Uterus (tissue), 4 donors: ENCODE data around the gene CTIF. TPM values are rescaled to one million over a fixed set of nuclear protein-coding genes. Genes with fewer than 3 reads are reported as not detected.

Experiments
- DNase-seq, 2 donors: peaks; one replicate each; pipeline ENCODE4 v3.0.0-alpha.2; 2019 to 2020
- H3K27ac ChIP-seq, 2 donors: fragments of 200-600 bp; sonication (generic); 1 replicate in 1 of 2; 2 replicates in 1 of 2; pipeline ENCODE4 v1.5.1; 2016 to 2018
- H3K27me3 ChIP-seq, 2 donors: fragments of 200-600 bp; sonication (generic); one replicate each; pipeline ENCODE4 v1.5.1; 2018 to 2019; ENCODE audit warnings: control low read depth in 1 of 2
- H3K36me3 ChIP-seq, 2 donors: fragments of 200-600 bp; sonication (generic); one replicate each; pipeline ENCODE4 v1.5.1; 2019; ENCODE audit warnings: control low read depth in 1 of 2
- H3K4me1 ChIP-seq, 2 donors: fragments of 200-600 bp; sonication (generic); one replicate each; pipeline ENCODE4 v1.5.1; 2018 to 2019; ENCODE audit warnings: control low read depth in 1 of 2
- H3K4me3 ChIP-seq, 2 donors: fragments of 200-600 bp; sonication (generic); 1 replicate in 1 of 2; 2 replicates in 1 of 2; pipeline ENCODE4 v1.5.1; 2018 to 2019; ENCODE audit warnings: mild to moderate bottlenecking in 1 of 2
- H3K9me3 ChIP-seq, 2 donors: fragments of 200-600 bp; sonication (generic); one replicate each; pipeline ENCODE4 v1.5.1; 2019; ENCODE audit warnings: control low read depth in 1 of 2
- CTCF ChIP-seq, 4 experiments: fragments of 200-600 bp in 2 of 4; fragments of 450-650 bp in 2 of 4; sonication (generic) in 2 of 4; IDR thresholded peaks; one replicate each; pipeline ENCODE4 v1.5.1; 2016 to 2019; ENCODE audit warnings: antibody characterized with exemption in 4 of 4, mild to moderate bottlenecking in 2 of 4, moderate library complexity in 1 of 4
- POLR2A ChIP-seq, 2 donors: fragments of 450-650 bp; IDR thresholded peaks; one replicate each; pipeline ENCODE4 v1.6.1; 2016; ENCODE audit warnings: antibody characterized with exemption in 2 of 2, mild to moderate bottlenecking in 1 of 2, moderate library complexity in 1 of 2
- intact Hi-C: fragments of 100-400 bp; cut with DNase I; formaldehyde crosslinking; loops from one replicate; pipeline ENCODE4 v1.15.1; 2023; ENCODE audit warnings: low total_unique reads
- total RNA-seq, 4 donors: library from RNA; depleted of rRNA in 3 of 4; stranded (reverse); fragments of >200 nt in 3 of 4; gene quantifications; one replicate each; pipeline versions ENCODE4 v1.1.0 to v1.2.4, GENCODE V29; 2014 to 2023
- donor health status: DM: yes; HTN: yes; CAD: no.

The CTIF gene
- total RNA-seq, 4 donors from 2014 or later = 11.3 to 94.3 (median 48.0) TPM

- no peak for TF ChIP-seq CTCF (IDR thresholded peaks at IDR 0.05)
- TF ChIP-seq POLR2A (IDR thresholded peaks at IDR 0.05) = no peak
- Histone ChIP-seq H3K4me1 (no peaks in the 10 kb centered on the region), H3K36me3 (no peaks in the 10 kb centered on the region), H3K9me3 (no peaks in the 10 kb centered on the region), H3K27me3 (no peaks in the 10 kb centered on the region), H3K27ac (no peak overlapping the region), H3K4me3 (no peak overlapping the region)
- intact Hi-C loops = no loop called here
- DNase-seq = no peak
Observed at GRCh38 chr18:48859311-48860268, 320.8 kb downstream of the CTIF start.

- Histone ChIP-seq H3K36me3 (no peaks in the 10 kb centered on the region), H3K27me3 (no peaks in the 10 kb centered on the region), H3K4me3 (no peak overlapping the region), H3K27ac (no peak overlapping the region), H3K9me3 (no peaks in the 10 kb centered on the region), H3K4me1 (no peaks in the 10 kb centered on the region)
- intact Hi-C loops = no loop called here
- no peak for TF ChIP-seq POLR2A (IDR thresholded peaks at IDR 0.05)
- no peak for TF ChIP-seq CTCF (IDR thresholded peaks at IDR 0.05)
- DNase-seq = no peak
Observed at GRCh38 chr18:48860269-48861180, 321.7 kb downstream of the CTIF start.

- H3K27ac ChIP-seq = no peak overlapping the region
- intact Hi-C loops = no loop called here
- no peaks in the 10 kb centered on the region for H3K36me3 ChIP-seq
Observed at GRCh38 chr18:48861181-48861708, 322.4 kb downstream of the CTIF start.

GRCh38 chr18:48862132-48862531 lies 323.3 kb downstream of the CTIF start:
- Histone ChIP-seq H3K27ac (no peak overlapping the region), H3K4me1 (no peaks in the 10 kb centered on the region), H3K9me3 (no peaks in the 10 kb centered on the region), H3K36me3 (no peaks in the 10 kb centered on the region), H3K4me3 (no peak overlapping the region), H3K27me3 (no peaks in the 10 kb centered on the region)
- DNase-seq = no peak
- TF ChIP-seq CTCF (IDR thresholded peaks at IDR 0.05) (no peak), POLR2A (IDR thresholded peaks at IDR 0.05) (no peak)
- intact Hi-C loops = no loop called here

More at GRCh38 chr18:48861181-48861708, 322.4 kb downstream of the CTIF start:
- Histone ChIP-seq H3K27me3 (no peaks in the 10 kb centered on the region), H3K4me1 (no peaks in the 10 kb centered on the region), H3K4me3 (no peak overlapping the region), H3K9me3 (no peaks in the 10 kb centered on the region)
- TF ChIP-seq POLR2A (IDR thresholded peaks at IDR 0.05) (no peak), CTCF (IDR thresholded peaks at IDR 0.05) (no peak)
- DNase-seq = no peak
